Ishikawa (cell line): ENCODE data around the gene SERPINB7.

Experiments used
- CEBPB ChIP-seq: IDR thresholded peaks from 2 replicates; pipeline ENCODE4 v1.6.1; 2012
- CREB1 ChIP-seq: IDR thresholded peaks from 2 replicates; pipeline ENCODE4 v1.6.1; 2012; ENCODE audit warnings: low read depth
- EP300 ChIP-seq: IDR thresholded peaks from 2 replicates; pipeline ENCODE4 v1.6.1; 2012; ENCODE audit warnings: borderline replicate concordance
- FOXM1 ChIP-seq: IDR thresholded peaks from 2 replicates; pipeline ENCODE4 v1.6.1; 2012; ENCODE audit warnings: low read depth, borderline replicate concordance
- RAD21 ChIP-seq: IDR thresholded peaks from 2 replicates; pipeline ENCODE4 v1.6.1; 2012; ENCODE audit warnings: low read depth
- REST ChIP-seq: IDR thresholded peaks from 2 replicates; pipeline ENCODE4 v1.6.1; 2012; ENCODE audit warnings: low read depth, mild to moderate bottlenecking
- USF1 ChIP-seq: IDR thresholded peaks from 2 replicates; pipeline ENCODE4 v1.6.1; 2012

GRCh38 chr18:63749489-63749888 is 25.7 kb upstream of the SERPINB7 start:
- TF ChIP-seq REST (no peak), CEBPB (no peak), USF1 (no peak), EP300 (no peak), FOXM1 (no peak), CREB1 (no peak), RAD21 (no peak)
